HepG2 (cell line): ENCODE data around the gene EGLN2.

Source experiments
- KLF9 ChIP-seq: IDR thresholded peaks from 2 replicates; pipeline ENCODE4 v1.6.1; 2016; ENCODE audit warnings: low read depth
- RFXAP ChIP-seq: sonication (generic); formaldehyde crosslinking; IDR thresholded peaks from 2 replicates; pipeline ENCODE4 v1.4.0; 2020; ENCODE audit warnings: missing genetic modification reagents, borderline replicate concordance
- ZBTB14 ChIP-seq: sonication (generic); formaldehyde crosslinking; IDR thresholded peaks from 2 replicates; pipeline ENCODE4 v1.4.0; 2020; ENCODE audit warnings: missing genetic modification reagents
- ZNF768 ChIP-seq: sonication (generic); formaldehyde crosslinking; IDR thresholded peaks from 2 replicates; pipeline ENCODE4 v1.4.0; 2020; ENCODE audit warnings: missing genetic modification reagents

- TF ChIP-seq ZNF768 (CRISPR knock-in tag) (no peak), RFXAP (CRISPR knock-in tag) (no peak), ZBTB14 (CRISPR knock-in tag) (no peak), KLF9 (no peak)
These were observed 5.8 kb downstream of the EGLN2 start for GRCh38 chr19:40804783-40805242.
